Skeletal muscle tissue (tissue), 4 donors: Measurements from ENCODE around the gene KRTAP19-8. TPM values are rescaled to one million over a fixed set of nuclear protein-coding genes. Genes with fewer than 3 reads are reported as not detected.

Experiments used
- H3K27ac ChIP-seq: one replicate; pipeline ENCODE4 v1.7.0; 2013; ENCODE audit warnings: mild to moderate bottlenecking, low read depth, low read length, inconsistent platforms
- H3K27me3 ChIP-seq, 3 donors: one replicate each; pipeline ENCODE4 v1.7.0; 2013; ENCODE audit warnings: low read length in 3 of 3; ENCODE audit not compliant: control insufficient read depth in 3 of 3, insufficient read depth in 3 of 3
- H3K36me3 ChIP-seq, 3 donors: one replicate each; pipeline ENCODE4 v1.7.0; 2013; ENCODE audit warnings: low read length in 3 of 3; ENCODE audit not compliant: control insufficient read depth in 3 of 3, insufficient read depth in 3 of 3
- H3K4me1 ChIP-seq, 3 donors: one replicate each; pipeline ENCODE4 v1.7.0; 2013; ENCODE audit warnings: low read length in 3 of 3, mild to moderate bottlenecking in 3 of 3; ENCODE audit not compliant: control insufficient read depth in 3 of 3, insufficient read depth in 3 of 3
- H3K4me3 ChIP-seq, 3 donors: one replicate each; pipeline ENCODE4 v1.7.0; 2013; ENCODE audit warnings: low read length in 3 of 3
- H3K9ac ChIP-seq, 3 donors: one replicate each; pipeline ENCODE4 v1.7.0; 2013; ENCODE audit warnings: low read length in 3 of 3, mild to moderate bottlenecking in 3 of 3, moderate library complexity in 2 of 3, low read depth in 1 of 3
- H3K9me3 ChIP-seq, 3 donors: one replicate each; pipeline ENCODE4 v1.7.0; 2013; ENCODE audit warnings: low read length in 3 of 3; ENCODE audit not compliant: control insufficient read depth in 3 of 3
- total RNA-seq: library from RNA; depleted of rRNA; stranded (reverse); fragments of >200 nt; gene quantifications from one replicate; pipeline ENCODE4 v1.2.3, GENCODE V29; 2014
- donor health status: Osteomylitis.

KRTAP19-8 gene
- total RNA-seq, 1 donor from 2014 or later = not detected

DNA sequence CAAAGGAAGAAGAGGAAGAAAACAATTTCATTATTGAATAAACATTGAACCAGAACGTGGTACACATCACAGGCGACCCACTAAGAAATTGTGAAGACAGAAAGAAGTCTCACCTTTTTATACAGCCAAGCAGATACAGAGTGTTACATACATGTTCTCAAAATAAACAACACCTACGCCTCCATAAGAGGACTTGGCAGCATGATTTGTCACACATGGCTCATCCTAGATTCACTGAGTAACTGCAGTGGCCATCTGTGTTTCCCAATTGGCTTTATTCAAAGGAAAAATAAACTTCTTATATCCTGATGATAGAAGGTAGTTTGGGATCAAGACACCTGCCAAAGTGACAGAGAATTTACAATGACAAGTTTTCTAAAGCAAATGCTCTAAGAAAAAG is 7.6 kb upstream of the KRTAP19-8 start:
- H3K27ac ChIP-seq = no peak overlapping the region

DNA sequence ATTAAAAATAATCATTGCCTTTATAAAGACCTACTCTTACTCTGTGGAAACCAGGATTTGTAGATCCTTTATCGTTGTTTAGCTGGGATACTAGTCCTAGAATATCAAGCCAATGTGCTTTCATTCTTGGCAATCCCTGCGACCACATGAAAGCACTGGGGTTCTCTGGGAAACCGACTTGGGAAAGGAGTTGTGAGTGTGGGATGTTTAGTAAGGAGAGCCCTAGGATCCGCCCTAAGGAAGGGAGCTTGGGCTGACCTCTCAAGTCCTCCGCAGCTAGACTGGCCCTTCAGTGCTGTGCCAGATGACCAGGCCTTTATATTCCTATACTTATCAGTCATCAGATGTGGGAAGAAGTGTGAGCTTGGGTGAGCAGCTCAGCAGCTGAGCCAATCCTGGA is 5.2 kb upstream of the KRTAP19-8 start:
- H3K27me3 ChIP-seq = no peaks in the 10 kb centered on the region
- no peak overlapping the region for H3K9ac ChIP-seq
- H3K9me3 ChIP-seq = no peaks in the 10 kb centered on the region
- H3K27ac ChIP-seq = no peak overlapping the region
- H3K4me3 ChIP-seq = no peak overlapping the region
- no peaks in the 10 kb centered on the region for H3K36me3 ChIP-seq
- H3K4me1 ChIP-seq = no peaks in the 10 kb centered on the region

More for the DNA sequence above, 7.6 kb upstream of the KRTAP19-8 start:
- H3K36me3 ChIP-seq = no peaks in the 10 kb centered on the region
- no peaks in the 10 kb centered on the region for H3K4me1 ChIP-seq
- H3K27me3 ChIP-seq = no peaks in the 10 kb centered on the region
- no peak overlapping the region for H3K4me3 ChIP-seq
- no peak overlapping the region for H3K9ac ChIP-seq
- H3K9me3 ChIP-seq = no peaks in the 10 kb centered on the region

DNA sequence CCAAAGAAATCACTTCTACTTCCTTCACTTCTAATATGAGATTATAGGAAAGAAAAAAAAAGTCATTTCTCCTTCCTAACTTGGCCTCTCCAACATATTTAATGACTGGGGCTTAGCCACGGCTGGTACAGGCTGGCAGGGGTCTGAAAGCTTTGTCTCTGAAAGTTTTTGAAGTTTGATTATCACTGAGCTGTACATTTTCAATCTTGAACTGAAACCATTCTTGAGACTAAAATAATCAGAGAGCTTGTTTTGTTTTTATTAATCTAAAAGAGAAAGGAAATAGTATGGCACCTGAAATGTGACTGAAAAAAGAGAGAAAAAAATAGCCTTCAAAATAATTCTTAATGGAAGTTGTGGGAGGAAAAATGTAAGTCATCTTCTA is 3.8 kb upstream of the KRTAP19-8 start:
- Histone ChIP-seq H3K9me3 (no peaks in the 10 kb centered on the region), H3K27ac (no peak overlapping the region), H3K4me1 (no peaks in the 10 kb centered on the region), H3K9ac (no peak overlapping the region), H3K27me3 (no peaks in the 10 kb centered on the region), H3K36me3 (no peaks in the 10 kb centered on the region), H3K4me3 (no peak overlapping the region)

DNA sequence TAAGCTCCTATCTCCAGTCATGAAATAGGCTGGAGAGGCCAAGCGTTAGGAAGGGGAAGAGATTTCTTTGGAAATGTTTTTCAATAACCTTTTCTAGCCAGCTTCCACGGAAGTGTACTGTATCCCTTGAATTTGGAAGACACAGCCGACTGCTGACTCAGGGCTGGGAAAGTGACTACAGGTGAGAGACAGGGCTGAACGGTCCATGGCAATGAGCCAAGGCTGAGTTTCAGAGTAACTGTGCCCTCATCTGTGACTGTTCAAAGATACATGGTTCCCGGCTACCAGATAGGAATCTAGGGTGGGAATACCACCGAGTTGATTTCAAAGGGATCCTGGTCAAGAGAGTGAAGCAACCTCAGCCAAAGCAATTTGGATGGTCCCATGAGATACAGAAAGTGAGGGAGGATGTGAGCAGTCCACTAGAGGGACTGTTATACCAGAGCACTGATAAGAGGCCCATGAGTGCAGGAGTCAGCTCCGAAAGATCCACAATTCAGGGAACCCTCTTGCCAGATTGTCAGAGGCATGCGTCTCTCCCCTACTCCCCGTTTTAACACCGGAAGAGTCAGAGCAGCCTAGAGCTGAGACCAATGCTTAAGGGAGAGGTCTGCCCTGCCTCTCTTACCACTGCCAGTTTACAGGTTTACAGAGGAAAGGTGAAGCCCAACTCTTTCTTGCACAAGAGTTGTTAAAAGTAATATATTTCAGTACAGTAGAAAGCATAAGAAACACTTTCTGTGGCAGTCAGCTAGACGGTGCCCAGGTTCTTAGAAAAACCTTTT is 3.2 kb upstream of the KRTAP19-8 start:
- Histone ChIP-seq H3K27me3 (no peaks in the 10 kb centered on the region), H3K27ac (no peak overlapping the region), H3K4me3 (no peak overlapping the region), H3K9me3 (no peaks in the 10 kb centered on the region), H3K36me3 (no peaks in the 10 kb centered on the region), H3K4me1 (no peaks in the 10 kb centered on the region), H3K9ac (no peak overlapping the region)

DNA sequence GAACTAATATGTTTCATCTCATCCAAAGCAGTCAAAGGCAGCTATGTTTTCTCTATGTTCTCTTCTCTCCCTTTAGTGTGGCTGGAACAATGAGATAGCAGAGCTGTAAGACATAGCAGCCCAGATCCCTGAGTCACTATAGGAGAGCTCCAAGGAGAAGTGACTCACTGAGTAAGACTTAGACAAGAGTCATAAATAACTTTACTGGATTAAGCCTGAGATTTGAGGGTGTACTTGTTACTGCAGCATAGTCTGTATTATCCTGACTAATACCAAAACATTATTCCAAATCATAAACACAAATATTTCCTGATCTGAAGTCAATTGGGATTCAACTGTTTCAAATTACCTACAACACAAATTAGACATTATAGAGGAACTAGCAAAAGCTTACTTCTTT is 3.9 kb downstream of the KRTAP19-8 start:
- Histone ChIP-seq H3K9ac (no peak overlapping the region), H3K9me3 (no peaks in the 10 kb centered on the region), H3K27ac (no peak overlapping the region), H3K4me3 (no peak overlapping the region), H3K4me1 (no peaks in the 10 kb centered on the region), H3K27me3 (no peaks in the 10 kb centered on the region), H3K36me3 (no peaks in the 10 kb centered on the region)

DNA sequence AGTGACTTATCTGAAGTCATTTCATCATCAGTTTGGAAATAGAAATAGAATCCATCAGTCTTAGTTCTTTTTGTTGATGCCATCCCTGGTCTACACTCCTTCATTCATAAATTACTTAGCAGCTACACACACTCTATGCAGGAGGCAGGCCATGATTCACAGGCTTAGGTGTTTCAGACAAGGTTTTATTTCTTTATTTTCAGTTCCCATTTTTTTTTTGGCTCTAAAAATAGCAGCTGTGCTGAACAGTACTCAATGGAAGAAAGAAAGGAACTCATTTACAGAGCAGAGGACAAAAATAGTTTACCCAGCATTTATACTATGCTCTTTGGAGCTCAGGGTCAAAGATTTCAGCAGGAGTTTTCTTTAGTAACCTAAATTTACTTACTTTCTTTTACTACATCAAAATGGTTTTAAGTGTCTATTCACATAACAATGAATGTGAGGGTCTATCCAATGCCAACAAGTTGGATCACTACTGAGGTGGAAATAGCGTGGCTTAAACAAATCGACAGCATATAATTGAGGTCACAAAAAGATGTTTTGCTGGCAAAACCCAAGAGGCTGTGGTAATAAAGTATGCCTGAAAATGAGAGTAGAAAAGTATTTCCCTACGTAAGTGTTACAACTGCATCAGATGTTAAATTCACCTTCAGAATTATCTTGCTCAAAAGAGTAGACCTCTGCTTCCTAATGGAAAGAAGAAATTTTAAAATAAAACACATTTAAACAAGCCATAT is 7.7 kb downstream of the KRTAP19-8 start:
- Histone ChIP-seq H3K36me3 (no peaks in the 10 kb centered on the region), H3K9me3 (no peaks in the 10 kb centered on the region), H3K27me3 (no peaks in the 10 kb centered on the region), H3K27ac (no peak overlapping the region), H3K4me3 (no peak overlapping the region), H3K9ac (no peak overlapping the region), H3K4me1 (no peaks in the 10 kb centered on the region)

DNA sequence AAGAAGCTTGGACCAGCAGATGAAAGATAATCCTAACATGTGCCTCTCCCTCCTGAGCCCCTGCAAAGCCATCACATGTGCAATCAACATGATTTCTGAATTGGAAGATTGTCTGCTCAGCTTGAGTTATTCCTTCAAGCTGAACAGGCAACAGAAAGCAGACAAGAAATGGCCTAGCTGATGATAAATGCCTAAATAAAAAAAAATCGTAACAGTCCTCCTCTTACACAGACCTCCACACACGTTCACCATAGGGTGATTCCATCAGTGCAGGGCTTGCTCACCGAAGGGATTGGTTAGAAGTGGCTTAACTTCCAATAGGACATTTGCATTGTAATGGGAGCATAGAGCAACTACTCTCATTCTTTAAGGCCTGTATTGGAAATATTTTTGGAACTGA is 14.6 kb downstream of the KRTAP19-8 start:
- Histone ChIP-seq H3K9me3 (no peaks in the 10 kb centered on the region), H3K36me3 (no peaks in the 10 kb centered on the region), H3K9ac (no peak overlapping the region), H3K4me1 (no peaks in the 10 kb centered on the region), H3K27me3 (no peaks in the 10 kb centered on the region), H3K4me3 (no peak overlapping the region), H3K27ac (no peak overlapping the region)

DNA sequence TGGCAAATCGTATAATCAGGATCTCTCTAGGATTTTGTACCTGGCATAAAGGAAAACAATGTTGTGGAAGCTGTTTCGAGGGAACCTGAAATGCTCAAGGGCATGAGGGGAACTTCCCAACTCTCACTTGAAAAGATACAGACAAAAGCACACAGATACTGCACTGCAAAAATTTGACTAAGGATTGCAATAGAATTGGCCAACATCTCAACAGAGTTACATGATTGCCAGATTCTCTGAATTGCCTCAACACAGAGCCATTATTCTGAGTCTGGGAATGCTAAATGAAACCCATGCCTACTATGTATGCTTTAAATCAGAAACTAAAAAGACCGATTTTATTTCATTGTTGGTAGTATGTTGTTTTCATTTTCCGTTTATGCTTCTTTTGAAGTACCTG is 16.0 kb downstream of the KRTAP19-8 start:
- Histone ChIP-seq H3K9ac (no peak overlapping the region), H3K9me3 (no peaks in the 10 kb centered on the region), H3K27me3 (no peaks in the 10 kb centered on the region), H3K4me3 (no peak overlapping the region), H3K4me1 (no peaks in the 10 kb centered on the region), H3K36me3 (no peaks in the 10 kb centered on the region), H3K27ac (no peak overlapping the region)

DNA sequence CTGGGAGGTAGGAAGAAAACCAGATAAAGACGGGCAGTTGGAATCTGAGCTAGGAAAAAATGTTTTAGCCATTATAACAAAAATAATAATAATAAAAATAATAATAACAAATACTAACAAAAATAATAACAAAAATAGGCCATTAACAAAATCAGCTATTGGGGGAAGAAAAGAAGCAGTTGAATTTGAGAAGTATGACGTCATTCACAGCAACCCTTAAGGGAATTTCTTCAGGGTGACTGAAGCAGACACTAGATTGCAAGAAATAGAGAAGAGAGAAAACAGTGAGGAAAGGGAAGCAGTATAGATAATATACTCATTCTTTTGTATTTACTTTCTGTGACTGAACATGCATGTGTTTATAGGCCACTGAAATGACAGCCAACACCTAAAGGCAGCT is 20.0 kb downstream of the KRTAP19-8 start:
- Histone ChIP-seq H3K4me3 (no peak overlapping the region), H3K27me3 (no peaks in the 10 kb centered on the region), H3K9ac (no peak overlapping the region), H3K9me3 (no peaks in the 10 kb centered on the region), H3K36me3 (no peaks in the 10 kb centered on the region), H3K4me1 (no peaks in the 10 kb centered on the region), H3K27ac (no peak overlapping the region)

DNA sequence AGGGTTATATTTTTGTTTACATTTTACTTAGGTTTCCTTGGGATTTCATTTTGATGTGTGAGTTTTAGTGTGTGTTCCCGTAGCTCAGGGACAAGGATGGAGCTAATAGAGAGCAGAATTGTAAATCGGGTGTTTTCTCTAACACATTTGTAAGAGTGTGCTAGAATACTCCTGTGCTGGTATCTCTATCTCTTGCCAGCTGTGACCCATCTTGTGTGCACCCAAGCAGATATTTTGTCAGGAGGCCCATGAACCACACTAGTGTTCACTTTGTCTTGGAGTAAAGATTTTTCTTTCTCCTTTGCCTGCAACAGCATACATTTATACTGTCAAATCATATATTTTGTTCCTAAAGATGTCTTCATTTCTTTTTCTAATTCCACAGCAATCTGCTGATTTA is 23.4 kb downstream of the KRTAP19-8 start:
- no peaks in the 10 kb centered on the region for H3K27me3 ChIP-seq
- no peak overlapping the region for H3K27ac ChIP-seq
- no peak overlapping the region for H3K4me3 ChIP-seq
- no peak overlapping the region for H3K9ac ChIP-seq
- H3K36me3 ChIP-seq = no peaks in the 10 kb centered on the region
- no peaks in the 10 kb centered on the region for H3K9me3 ChIP-seq
- H3K4me1 ChIP-seq = no peaks in the 10 kb centered on the region
